AG09309 (cell line): Measurements from ENCODE around the gene ADPRS.

Source experiments
- DNase-seq: peaks from one replicate; pipeline ENCODE4 v3.0.0-alpha.2; 2010; ENCODE audit warnings: low read depth
- H3K4me3 ChIP-seq: 2 replicates; pipeline ENCODE4 v1.5.1; 2011; ENCODE audit warnings: mild to moderate bottlenecking, low read depth, low read length, moderate library complexity; ENCODE audit not compliant: control insufficient read depth
- CTCF ChIP-seq: IDR thresholded peaks from 2 replicates; pipeline ENCODE4 v1.5.1; 2011; ENCODE audit warnings: mild to moderate bottlenecking, low read depth, low read length, inconsistent platforms; ENCODE audit not compliant: insufficient read depth, control insufficient read depth; ENCODE audit errors: missing control alignments

The ADPRS gene

DNA sequence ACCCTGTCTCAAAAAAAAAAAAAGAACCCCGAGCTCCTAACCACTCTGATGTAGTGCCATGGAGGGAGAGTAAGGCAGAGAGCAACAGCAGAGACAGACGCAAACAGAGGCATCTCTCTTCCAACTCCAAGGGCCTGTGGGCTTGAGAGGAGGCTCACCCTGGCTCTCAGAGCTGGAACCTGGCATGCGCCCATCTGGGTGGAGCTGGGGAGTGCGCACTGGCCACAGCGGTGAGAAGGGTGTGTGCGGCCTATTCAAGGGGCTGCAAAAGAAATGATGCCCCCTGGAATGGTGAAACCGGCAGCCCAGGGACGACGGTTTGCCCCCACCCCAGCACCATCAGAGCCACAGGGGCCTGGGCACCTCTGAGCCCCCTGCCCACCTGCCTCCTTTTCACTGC is 18.7 kb downstream of the ADPRS start:
- no peak for DNase-seq
- no peak for TF ChIP-seq CTCF
- H3K4me3 ChIP-seq: no peak overlapping the region

DNA sequence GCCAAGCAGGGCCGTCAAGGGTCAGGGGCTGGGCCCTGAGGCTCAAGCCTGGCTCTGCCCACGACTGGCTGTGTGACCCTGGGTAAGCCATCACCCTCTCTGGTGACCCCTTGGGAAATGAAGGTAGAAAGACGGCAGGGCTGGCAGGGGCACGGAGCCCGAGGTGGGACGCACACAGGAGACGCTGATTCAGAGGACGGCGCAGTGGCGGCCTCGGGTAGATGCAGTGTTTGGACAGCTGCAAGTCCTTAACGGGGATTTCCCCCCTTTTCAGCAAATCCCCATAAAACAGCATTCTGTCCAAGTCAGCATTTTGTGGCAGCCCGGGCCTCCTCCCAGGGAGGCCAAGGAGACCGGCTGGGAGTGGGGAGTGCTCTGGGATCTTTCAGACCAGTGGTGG is 19.6 kb downstream of the ADPRS start:
- DNase-seq: peak; percentile 80
- no peak overlapping the region for H3K4me3 ChIP-seq
- no peak for TF ChIP-seq CTCF

DNA sequence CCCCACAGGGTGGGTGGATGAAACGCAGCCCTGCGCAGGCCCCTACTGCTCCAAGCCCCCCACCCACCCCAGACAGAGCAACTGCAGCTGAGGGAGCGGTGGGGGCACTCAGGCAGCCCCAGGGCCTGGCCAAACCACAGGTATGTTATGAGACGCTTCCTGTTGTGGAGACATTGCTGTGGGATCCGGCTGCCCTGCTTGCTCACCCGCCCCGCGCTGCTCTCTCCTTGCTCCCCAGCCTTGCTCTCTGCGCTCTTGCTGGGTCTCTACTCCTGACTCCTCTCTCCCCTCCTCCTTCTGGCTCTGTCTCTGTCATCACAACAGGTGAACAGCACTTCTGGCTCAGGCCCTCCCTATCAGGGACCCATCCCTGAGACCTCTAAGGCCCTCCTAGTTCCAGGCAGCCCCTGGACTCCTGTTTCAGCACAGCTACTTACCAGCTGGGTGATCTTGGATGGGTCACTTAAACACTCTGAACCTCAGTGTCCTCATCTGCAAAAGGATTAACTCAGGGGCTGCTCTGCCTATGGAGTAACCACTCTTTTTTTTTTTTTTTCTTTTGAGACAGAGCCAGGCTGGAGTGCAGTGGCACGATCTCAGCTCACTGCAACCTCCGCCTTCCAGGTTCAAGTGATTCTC is 20.5 kb downstream of the ADPRS start:
- TF ChIP-seq CTCF: no peak
- DNase-seq: peak; percentile 69
- H3K4me3 ChIP-seq: no peak overlapping the region

- TF ChIP-seq CTCF: no peak
- no peak for DNase-seq
- no peak overlapping the region for H3K4me3 ChIP-seq
Observed at GRCh38 chr1:36111151-36111550, 22.5 kb downstream of the ADPRS start.

- H3K4me3 ChIP-seq: no peak overlapping the region
- no peak for DNase-seq
- TF ChIP-seq CTCF: no peak
Observed at GRCh38 chr1:36112823-36113222, 24.1 kb downstream of the ADPRS start.

DNA sequence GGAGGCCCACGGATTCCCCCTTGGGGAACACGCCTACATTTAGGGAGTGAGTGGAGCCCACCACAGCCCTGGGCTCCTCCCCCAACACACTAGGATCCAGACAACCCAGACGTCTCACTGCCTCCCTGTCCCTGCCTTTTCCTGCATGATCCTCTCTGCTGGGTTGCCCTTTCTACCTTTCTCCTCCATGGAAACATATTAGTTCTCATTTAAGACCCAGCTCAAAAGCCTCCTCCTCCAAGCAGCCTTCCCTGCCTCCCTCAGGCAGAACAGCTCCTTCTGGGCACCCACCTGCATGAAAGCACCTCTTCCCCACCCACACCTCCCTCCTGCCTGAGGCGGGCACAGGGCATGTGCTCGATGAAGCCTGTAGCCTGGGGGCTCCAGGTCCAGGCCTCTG is 25.7 kb downstream of the ADPRS start:
- no peak for TF ChIP-seq CTCF
- no peak overlapping the region for H3K4me3 ChIP-seq
- no peak for DNase-seq

- TF ChIP-seq CTCF: no peak
Observed at GRCh38 chr1:36115200-36115669, 26.5 kb downstream of the ADPRS start.

More at GRCh38 chr1:36115200-36115669, 26.5 kb downstream of the ADPRS start:
- DNase-seq: peak; percentile 73
- no peak overlapping the region for H3K4me3 ChIP-seq
